NCI-H526 treated with DMSO at 0.1 percent for 48 hours (cell line): Measurements from ENCODE around the gene INTS3.
"Not testable (repeated sequence)": the region's sequence is repeated elsewhere in the genome, so short reads cannot be mapped to it uniquely, and the experiment has no call there.

Experiments used
- DNase-seq: peaks from one replicate; lab custom pipeline; 2025; lab: John Stamatoyannopoulos, UW

The INTS3 gene

GRCh38 chr1:153711026-153711425, 16.8 kb upstream of the INTS3 start:
- DNase-seq, result peak; percentile 89

- not testable (repeated sequence) for DNase-seq
Measured at GRCh38 chr1:153716211-153716610, 11.6 kb upstream of the INTS3 start.

GRCh38 chr1:153717330-153717729, 10.5 kb upstream of the INTS3 start:
- no peak for DNase-seq

- no peak for DNase-seq
Measured at GRCh38 chr1:153723687-153724086, 4.2 kb upstream of the INTS3 start.

GRCh38 chr1:153724634-153725033, 3.2 kb upstream of the INTS3 start:
- not testable (repeated sequence) for DNase-seq

GRCh38 chr1:153728305-153729066, 636 bp downstream of the INTS3 start:
- DNase-seq, result peak; percentile 16

- DNase-seq, result no peak
Measured at GRCh38 chr1:153730468-153730988, 2.7 kb downstream of the INTS3 start.

- DNase-seq, result no peak
Measured at GRCh38 chr1:153733970-153734369, 6.1 kb downstream of the INTS3 start.

GRCh38 chr1:153734396-153735089, 6.7 kb downstream of the INTS3 start:
- DNase-seq, result no peak

- no peak for DNase-seq
Measured at GRCh38 chr1:153735090-153735420, 7.2 kb downstream of the INTS3 start.

- DNase-seq, result no peak
Measured at GRCh38 chr1:153741986-153742385, 14.1 kb downstream of the INTS3 start.

- DNase-seq, result peak; percentile 32
Measured at GRCh38 chr1:153742411-153743142, 14.7 kb downstream of the INTS3 start.

- DNase-seq, result no peak
Measured at GRCh38 chr1:153745417-153745816, 17.6 kb downstream of the INTS3 start.

- no peak for DNase-seq
Measured at GRCh38 chr1:153746174-153746573, 18.3 kb downstream of the INTS3 start.

- DNase-seq, result no peak
Measured at GRCh38 chr1:153748903-153749302, 21.1 kb downstream of the INTS3 start.

GRCh38 chr1:153749408-153750005, 21.7 kb downstream of the INTS3 start:
- DNase-seq, result peak; percentile 81

GRCh38 chr1:153750026-153750995, 22.5 kb downstream of the INTS3 start:
- DNase-seq, result no peak

- DNase-seq, result no peak
Measured at GRCh38 chr1:153752072-153752471, 24.2 kb downstream of the INTS3 start.

- DNase-seq, result no peak
Measured at GRCh38 chr1:153752571-153753195, 24.8 kb downstream of the INTS3 start.

- DNase-seq, result no peak
Measured at GRCh38 chr1:153754266-153754665, 26.4 kb downstream of the INTS3 start.

GRCh38 chr1:153760440-153760839, 32.6 kb downstream of the INTS3 start:
- no peak for DNase-seq
